ENCODE measurements around the gene UBALD1.
A peak's percentile ranks its signal among the peaks of the same experiment; 100 is the strongest.

Gene UBALD1

DNA sequence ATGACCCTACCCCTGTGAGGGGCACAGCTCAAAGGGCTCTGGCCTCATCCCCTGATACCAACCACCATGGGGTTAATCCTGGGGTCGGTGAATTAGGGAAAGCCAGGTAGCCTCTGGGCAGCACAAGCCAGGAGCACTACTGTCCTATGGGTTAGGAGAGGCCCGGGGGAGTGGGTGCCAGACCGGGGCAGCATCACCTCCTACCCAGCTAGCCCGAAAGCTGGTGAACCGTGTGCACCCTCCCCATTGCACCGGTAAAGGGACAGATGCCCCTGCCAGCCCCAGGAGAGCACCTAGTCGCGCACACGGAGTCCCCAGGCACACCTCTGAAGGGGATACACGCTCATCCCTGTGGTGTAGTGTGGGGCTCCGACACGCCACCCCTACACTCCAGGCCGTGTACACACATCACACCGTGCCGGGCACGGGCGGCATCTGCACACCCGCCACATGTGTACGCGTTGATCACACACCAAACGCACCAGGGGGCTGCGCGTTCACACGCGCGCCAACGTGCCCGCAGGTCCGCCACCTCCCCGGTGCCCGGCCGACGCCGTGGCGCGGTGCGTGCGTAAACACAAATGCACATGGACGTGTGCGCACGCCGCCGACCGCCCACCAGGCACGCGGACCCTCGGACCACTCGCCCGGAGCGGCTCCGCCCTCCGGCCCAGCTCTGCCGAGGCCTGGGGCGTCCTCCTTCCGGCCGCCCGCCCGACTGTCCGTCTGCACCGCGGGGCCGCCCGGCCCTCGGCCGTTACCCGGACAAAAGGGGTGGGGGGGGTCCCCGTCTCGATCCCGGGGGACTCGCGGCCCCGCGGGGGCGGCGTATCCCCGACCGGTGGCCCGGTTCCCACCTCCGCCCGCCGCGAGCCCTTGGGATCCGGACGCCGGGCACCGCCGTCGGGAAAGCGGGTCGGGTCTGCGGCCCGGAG is 785 bp downstream of the UBALD1 start:
- DNase-seq = peak; percentile 43

DNA sequence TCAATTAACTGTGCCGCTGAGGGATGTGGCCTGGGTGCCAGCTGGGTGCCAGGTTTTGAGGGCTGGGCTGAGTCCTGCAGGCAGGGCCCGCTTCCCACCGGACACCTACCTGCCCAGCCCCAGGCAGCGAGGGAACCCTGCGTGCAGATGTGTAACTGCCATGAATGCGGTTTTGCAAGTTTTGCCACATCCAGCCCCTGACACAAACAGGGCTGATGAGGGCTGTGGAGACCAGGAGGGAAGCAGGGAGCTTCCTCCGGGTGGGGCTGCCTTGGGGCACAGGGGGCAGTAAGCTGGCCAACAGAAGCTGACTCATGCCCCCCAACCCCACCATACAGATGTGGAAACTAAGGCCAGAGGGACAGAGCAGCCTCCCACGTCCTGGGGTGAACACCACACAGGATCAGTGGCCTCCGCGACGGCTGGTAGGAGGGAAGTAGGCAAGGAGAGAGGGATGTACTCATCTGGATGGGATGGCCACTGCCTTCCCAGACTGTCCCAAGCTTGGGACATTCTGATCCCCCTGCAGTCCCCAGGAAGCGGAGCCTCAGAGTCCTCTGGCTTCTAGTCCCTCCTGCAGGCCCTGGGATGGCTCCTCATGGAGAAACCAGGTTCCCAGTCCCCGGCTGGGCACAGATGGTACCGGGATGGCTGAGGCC is 1.6 kb downstream of the UBALD1 start:
- no peak for DNase-seq

DNA sequence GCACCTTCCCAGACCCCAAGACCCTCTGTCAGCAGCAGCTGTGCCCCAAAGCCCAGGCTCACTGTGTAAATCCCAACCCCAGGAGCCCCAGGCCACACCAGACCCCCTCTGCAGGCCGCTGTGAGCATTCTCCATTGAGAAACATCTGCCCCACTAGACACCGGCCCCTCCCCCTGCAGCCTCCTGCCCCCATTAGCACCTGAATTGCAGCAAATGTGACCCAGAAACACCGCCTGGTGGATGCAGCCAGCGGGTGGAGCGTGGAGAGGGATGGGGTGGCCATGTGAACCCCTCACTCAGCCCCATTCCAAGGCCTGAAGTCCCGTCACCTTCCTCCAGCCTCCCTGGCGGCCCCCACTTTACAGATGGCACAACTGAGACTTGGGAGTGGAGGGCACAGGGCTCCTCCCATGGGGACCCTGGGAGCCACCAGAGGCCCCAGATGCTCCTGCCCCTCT is 2.2 kb downstream of the UBALD1 start:
- DNase-seq = no peak

DNA sequence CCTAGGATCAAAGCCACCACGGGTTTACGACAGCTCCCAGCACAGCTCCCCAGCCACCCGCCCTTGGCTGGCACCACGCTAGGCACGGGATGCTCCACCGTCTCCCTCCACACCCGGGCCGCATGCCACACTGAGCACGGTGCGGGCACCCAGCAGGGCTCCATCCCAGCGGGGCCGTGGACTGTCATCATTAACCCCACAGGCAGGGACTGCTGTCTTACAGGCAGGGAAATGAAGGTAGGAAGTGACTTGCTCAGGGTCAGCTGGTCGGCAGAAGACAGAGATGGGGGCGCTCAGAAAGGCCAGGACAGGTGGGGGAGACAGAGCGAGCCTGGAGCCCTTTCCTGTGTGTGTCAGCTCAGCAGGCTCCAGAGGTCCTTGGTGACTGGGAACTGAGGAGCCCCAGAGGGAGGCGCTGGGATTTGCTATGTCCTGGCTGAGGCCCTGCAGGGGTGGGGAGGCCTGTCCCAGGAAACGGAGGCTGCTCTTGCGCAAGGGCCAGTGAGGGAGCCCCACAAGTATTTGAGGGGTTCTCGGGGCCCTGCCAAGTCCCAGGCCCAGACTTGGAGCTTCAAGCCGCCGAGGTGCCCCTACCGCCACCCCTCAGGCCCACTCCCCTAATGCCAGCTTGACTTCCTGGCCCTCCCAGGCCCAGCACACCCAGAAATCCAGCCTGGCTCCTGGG is 3.2 kb downstream of the UBALD1 start:
- no peak for DNase-seq

DNA sequence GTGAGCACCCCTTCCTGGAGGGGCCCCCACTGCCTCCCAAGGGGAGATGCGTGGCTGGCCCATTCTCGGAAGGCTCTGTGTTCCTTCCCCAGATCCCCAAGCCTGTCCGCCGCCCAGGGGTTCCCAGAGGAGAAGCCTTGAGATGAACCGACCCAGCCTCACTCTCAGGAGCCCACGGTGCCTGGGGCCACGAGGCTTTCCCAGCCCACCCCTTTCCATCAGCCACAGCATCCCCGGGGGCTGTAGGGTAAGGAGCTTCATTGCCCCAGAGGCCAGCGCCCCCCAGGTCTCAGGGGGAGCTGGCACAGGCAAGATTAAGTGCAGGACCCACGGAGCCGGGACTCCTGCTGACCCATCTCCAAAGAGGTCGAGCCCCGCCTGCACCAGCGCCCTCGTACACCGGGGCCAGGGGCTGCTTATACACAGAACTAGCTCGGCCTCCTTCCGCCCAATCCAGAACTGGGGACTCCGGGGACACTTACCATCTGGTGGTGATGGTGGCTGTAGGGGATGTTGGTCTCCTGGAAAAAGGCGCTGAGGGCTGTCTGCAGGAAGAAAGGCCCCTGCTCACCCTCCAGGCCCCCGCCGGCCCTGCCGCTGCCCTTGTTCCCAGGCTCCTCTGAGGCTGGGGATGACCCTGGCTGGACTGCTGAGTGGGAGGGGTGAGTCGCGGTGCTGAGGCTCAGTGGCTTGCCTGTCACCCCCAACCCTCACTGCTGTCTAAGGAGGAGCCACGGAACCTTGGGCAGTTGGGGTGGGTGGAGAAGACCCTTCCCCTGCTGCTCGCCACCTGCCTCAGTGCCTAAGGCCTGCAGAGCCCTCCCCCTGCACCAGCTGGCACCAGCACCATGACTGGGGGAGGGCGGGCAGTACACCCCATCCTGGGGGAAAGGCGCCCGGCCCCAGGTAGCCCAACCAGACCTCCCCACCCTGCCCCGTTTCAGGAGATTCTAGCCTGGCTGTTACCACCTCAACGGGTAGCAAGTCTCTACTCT is 4.4 kb downstream of the UBALD1 start:
- DNase-seq = no peak

DNA sequence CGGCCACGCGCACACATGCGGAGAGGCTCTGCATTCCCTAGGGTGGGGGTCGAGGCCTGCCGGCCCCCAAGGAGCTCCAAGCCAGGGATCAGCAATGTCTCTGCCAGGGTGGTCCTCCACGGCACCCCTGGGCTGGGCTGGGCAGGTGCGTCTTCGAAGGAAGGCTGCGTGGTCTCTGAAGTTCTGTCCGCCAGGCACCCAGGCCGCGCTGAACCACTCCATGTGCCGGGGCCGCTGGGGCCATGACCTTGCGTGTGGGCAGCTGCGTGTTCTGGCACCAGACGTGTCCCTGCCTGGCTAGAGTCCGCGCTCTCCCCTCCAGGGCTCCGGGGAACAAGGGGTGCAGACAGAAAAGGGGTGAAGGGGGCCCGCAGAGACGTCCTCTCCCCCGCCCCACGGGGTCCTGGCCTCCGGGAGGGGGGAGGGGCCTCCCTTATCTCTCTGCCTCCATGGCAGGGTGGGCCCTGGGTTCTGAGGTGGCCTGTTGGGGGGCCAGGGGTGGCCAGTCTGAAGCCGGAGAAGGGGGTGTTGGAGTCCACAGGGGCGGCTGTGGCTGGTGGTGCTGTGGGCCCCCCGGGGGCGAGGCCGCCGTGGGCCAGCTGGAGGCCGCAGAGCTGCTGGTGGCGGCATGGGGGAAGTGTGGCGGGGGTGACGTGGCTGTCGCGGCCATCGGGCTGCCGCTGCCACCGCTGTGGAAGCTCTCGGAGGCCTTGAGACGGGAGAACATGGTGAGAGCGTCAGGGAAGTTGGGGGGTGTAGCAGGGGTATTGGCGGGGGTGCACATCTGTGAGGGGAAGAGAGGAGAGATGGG is 5.3 kb downstream of the UBALD1 start:
- no peak for DNase-seq

DNA sequence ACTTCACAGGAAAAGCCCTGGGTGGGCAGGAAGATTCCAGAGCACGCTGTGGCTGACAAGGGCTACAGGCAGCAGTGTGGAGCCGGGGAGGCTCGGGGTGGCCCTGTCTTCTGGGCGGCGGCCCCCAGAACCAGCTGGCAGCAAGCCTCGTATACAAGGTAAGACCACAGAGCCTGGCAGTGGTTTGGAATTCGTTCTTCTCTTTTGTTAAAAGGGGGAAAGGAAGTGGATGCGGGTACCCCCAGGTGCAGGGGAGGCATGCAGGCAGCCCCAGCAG is 6.0 kb downstream of the UBALD1 start:
- no peak for DNase-seq

DNA sequence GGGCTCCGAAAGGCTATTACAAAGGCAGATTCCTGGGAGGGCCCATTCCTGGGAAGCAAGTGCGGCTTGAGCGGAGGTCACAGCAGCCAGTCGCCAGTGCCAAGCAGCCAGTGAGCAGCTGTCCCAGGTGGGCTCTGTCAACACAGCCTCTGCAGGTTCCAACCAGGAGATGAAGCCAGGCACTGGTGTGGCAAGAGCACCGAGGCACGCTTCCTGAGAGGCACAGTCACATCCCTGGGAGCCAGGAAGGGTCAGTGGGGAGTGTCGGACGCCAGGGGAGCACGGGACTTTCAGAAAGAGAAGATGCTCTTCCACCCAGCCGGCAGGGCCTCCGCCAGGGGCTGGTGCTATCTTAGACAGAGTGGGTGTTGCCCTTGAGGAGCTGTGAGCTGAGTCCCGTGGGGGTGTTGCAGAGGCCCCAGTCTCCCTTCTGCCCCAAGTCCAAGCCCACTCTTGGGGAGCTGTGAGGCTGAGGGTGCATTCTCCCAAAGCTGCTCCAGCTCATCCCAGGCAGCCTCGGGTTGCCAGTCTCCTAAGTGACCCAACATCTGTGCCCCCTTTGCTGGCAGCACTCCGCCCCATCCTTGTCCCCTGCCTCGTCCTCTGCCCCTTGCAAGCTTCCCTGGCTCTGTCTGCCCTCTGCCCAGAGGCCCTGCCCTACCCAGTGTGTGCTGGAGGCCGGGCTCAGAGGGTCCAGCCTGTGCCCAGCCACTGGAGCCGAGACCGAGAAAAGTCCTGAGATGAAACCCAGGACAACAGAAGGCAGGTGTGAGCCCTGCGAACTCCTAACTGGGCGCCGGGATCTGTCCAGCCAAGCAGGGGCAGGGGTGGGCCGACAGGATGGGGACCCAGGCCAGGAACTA is 6.6 kb downstream of the UBALD1 start:
- DNase-seq = no peak

DNA sequence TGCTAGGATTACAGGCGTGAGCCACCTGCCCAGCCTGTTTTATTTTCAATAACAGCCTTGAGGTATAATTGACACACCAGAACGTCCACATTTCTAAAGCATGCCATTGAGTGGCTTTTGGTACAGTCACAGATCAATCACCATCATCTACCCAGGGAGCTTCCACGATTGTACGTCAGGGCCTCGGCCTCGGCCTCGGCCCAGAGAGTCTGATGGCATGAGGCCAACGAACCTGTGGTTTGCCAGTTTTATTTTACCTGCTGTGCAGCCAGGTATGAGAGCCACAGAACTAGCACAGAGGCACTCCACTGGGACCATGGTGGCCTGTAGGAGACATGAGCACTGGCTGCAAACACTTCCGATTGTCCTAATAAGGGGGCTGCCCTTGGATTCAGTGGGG is 8.3 kb downstream of the UBALD1 start:
- DNase-seq = no peak

DNA sequence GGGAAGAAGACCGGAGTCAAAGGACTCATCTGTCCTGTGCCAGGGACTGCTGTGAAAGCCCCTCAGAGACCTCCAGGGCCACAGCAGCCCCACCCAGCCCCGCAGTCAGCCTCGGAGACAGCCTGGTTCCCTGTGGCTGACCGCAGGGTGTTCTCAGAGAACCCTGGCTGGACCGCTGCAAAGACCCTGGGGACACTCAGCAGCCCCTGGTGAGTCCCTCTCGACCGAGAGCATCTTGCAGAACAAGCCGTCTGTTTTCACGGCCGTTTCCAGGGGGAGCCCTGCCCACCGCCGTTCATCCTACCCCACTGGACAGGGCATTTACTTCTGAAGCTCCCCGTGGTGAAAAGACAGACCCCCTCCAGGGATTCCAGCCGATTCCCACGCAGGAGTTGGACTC is 10.3 kb downstream of the UBALD1 start:
- DNase-seq = no peak

DNA sequence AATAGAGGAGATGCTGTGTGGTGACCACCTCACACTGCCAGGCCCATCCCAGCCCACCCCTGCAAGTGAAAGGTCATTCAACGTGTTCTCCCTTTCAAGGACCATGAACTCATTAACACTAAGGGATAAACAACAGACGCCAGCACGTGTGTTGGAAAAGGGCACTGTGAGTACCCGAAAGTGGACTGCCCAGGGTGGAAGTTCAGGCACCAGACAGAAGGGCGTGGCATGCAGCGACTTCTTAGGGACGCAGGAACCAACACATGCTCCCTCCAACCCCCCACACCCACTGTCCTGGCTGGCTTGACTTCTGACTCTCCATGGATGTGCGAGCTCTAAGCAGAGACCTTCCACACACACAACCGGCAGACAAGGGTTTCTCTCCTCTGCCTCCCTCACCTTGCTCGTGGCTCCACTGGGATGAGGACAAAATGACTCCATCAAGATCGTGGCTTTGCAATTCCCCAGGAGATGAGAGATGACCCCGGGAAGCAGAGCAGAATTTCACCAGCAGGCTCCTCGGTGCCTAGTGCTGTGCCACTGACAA is 11.0 kb downstream of the UBALD1 start:
- no peak for DNase-seq

DNA sequence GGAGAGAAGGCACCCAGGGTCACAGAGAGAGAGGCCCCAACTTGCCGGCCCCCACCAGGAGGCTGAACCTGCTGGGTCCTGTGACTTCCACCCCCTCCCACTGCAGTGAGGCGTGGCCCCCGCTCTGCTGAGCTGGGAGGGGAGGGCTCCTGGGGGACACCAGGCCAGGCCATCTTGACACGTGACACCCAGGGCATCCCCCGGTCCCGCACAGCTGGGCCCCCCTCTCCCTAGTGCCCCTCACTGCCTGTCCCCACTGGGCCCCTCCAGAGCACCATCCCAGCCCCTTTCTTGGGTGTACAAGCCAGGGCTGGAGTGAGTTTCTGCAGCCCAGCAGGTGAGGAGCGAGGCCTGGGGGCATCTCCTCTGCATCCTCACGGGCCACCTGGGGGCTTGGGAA is 12.4 kb downstream of the UBALD1 start:
- DNase-seq = no peak

DNA sequence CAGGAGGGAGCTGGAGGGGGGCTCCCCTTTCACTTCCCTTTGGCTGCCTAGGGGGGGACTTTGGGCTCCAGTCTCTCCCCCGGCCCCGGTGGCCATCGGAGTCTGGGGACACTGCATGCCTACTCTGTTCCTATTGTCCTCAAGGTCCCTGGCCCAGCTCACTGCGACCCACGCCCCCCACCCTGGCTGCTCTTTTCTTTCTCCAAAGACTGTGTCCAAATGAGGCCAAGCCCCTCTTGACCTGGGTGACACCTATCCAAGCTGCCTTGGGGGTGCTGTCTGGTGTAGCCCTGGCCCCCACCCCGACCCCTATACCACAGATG is 12.9 kb downstream of the UBALD1 start:
- no peak for DNase-seq

DNA sequence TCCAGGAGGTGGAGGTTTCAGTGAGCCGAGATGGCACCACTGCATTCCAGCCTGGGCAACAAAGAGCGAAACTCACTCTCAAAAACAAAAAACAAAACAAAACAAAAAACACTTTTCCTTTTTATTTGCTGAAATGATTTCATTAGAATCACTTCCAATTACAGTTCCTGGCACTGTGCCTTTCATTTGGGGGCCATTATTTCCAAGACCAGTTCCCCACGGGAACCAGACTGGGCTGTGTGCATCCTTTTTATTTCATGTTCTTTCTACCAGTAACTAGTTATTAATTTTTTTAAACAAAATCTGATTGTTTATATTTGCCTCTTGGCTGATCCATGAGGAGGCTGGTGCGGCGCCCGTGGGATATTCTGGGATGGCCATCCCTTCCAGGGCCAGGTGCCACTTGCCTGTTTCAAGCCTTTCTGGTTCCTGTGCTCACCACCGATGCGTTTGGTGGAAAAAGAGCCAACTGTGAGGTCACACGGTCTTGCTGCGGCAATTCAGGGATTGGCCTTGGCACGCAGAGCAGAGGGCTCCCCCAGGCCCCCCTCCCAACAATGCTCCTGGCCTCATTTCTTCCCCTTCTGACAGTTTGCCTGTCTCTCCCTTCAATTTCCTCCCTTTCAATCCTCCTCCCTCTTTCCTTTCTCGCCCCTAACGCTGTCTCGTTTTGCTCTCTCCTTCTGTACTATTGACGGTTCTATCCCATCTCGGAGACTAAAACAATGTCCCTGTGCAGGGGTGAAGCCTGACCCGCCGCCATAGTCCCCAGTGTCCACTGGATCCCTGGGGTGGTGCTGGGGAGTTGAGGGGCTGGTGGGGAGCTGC is 13.4 kb downstream of the UBALD1 start:
- no peak for DNase-seq

DNA sequence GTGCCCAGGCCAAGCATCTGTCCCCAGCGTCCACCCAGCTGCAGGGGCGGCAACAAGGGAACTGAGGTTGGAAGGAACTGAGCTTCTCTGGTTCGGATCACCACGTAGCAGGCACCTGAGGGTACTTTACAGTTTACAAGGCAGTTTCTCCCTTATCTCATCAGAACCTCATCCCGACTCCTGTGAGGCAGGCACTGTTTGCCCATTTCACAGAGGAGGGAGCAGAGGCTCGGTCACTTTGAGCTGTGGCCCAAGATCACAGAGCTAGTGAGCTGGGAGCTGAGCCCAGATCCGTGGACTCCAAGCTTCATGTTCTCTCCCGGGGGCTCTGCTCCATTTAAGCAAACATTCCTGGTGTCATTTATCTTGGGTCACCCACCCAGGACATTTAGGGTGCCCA is 15.1 kb downstream of the UBALD1 start:
- no peak for DNase-seq

DNA sequence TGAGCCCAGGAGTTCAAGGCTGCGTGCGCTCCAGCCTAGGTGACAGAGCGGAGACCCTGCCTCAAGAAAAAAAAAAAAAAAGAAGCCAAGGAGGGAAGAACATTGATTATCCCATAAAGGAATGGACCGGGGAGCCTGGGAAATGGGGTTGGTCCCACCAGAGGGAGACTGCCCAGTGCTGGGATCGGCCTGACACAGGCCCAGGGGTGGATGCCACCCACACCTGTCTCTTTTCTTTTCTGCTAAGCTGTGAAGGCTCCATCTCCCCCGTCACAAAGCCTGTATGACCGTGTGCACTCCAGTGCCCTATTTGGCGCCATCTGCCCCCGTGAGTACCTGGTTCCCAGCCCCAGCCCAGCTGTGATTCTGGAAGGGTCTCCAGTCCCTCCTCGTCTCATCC is 15.7 kb downstream of the UBALD1 start:
- DNase-seq = no peak

DNA sequence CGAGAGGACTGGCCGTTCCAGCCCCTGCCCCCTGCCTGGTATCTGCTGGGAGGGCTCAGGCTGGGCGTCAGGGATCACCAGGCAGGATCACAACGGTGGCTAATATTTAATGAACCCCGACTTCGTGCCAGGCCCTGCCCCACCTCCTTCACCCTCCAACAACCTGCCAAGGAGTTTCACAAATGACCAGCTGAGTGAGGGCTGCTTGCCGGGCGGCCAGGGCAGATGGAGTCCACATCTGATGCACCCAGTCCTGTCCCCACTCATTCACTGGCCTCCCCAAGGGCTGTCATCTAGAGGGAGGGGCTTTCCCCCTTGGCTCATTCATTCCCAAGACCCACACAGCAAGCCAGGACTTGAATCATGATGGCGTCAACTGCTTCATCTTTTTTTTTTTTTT is 17.5 kb downstream of the UBALD1 start:
- DNase-seq = no peak

DNA sequence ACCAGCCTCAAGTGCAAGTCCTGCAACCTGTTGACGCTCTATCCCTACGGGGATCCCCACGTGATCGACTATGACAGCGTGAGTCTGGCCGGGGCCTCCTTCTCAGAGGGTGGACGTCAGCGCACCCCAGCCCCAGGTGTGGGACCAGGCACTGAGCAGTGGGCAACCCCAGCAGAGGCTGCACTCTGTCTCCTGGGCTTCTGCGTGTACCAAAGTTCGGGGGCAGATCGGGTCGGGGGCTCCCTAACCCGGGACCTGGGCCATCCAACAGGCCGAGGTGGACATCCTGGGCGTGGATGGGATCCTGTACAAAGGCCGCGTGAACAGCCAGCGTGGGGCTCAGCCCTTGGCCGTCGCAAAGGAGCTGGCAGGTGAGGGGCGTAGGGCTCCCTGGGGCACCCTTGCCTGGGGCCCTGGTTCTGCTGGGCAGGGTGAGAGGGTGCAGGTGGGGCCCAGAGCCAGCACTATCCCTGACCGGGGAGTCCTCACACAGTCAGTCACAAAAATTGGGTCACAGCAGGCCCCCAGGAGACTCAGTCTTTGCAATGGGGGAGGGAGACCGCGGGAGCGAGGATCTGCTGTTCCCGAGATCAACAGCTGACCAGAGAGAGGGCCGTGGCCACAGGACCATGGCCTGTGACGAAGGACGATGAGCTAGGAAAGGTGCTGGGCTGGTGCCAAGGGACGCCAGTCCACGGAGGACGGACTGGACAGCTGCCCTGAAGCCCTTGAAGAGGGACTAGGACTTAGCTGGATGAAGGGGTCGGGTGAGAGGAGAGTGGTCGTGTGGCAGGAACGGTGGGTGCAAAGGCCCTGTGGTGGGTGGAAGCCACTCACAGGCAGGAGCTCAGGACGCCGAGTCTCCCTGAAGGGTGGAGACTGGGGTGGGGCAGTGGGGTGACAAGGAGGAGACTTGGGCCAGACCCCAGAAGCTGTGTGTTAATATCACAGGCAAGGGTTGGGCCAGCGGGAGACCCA is 20.0 kb downstream of the UBALD1 start:
- no peak for DNase-seq

DNA sequence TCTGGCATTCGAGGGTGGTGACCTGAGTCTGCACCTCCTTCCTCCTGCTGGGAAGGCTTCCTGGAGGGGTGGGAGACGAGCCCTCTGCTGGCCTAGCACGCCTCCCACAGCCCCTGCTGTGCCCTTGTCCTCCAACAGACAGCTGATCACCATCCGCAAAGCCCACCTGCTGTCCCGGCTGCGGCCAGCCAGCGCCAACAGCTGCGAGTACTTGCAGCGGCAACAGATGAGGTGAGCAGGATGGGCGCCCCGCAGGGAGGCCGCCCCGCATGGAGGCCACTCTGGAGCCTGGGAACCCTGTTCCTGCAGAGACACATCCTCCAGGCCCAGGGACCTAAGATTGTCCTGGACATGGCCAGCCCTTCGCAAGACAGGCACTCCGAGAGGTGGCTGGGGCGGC is 21.6 kb downstream of the UBALD1 start:
- DNase-seq = no peak
